Measurements from ENCODE around the gene SMIM13. TPM values are rescaled to one million over a fixed set of nuclear protein-coding genes. Genes with fewer than 3 reads are reported as not detected.
"Not testable (repeated sequence)": the region's sequence is repeated elsewhere in the genome, so short reads cannot be mapped to it uniquely, and the experiment has no call there.

Gene SMIM13
- polyA plus RNA-seq, 3 donors: 15.6 to 19.9 (median 17.2) TPM

- DNase-seq (ENCODE audit: extremely low read depth in 1 of 11, low read depth in 9 of 11, low spot score in 4 of 11): no peak
These were observed 17.5 kb downstream of the SMIM13 start, which contains the start of gene ERVFRD-1 for GRCh38 chr6:11110921-11111768. Gene ERVFRD-1, minus strand, starts transcription at chr6:11111725. Its CDS starts 6,415 bp downstream, at chr6:11105310.

DNA sequence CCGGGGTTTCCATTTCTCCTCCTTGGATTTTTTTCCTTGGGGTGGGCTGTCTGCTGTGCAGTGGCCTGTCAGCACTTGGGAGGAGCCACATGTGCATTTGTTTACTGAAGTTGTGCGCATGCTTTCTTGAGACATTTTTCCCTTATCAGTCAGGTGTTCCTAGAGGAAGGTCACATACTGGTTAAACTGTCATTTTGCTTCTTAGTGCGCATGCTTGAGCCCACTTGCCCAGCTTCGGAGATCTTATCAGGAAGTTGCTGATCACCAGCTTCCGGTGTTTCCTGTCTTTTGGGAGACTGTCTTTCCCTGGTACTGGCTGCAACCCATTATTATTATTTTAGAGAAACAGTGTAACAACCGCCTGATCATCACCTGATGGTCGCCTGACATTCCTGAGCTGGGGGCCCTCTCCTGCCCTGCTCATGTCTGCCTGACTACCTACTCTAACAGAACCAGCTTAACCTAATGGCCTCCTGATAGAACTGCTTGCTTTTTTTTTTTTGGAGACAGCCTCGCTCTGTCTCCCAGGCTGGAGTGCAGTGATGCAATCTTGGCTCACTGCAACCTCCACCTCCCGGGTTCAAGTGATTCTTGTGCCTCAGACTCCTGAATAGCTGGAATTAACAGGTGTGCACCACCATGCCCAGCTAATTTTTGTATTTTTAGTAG lies 18.3 kb downstream of the SMIM13 start:
- DNase-seq (ENCODE audit: extremely low read depth in 1 of 11, low read depth in 9 of 11, low spot score in 4 of 11): peak in 1 of 11 donors; percentile 14

DNA sequence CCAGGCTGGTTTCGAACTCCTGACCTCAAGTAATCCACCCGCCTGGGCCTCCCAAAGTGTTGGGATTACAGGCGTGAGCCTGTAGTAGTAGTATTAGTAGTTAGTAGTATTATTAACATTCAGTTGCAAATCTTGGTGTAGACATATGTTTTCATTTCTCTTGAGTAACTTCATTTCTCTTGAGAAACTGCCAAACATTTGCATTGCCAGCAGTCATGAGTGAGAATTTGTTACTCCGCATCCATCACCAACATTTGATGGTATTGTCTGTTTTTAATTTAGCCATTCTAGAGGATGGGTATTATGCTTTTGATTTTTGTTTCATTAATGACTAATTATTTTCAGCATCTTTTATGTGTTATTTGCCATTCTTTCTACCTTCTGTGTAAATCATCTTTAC lies 19.4 kb downstream of the SMIM13 start:
- no peak for DNase-seq (ENCODE audit: extremely low read depth in 1 of 11, low read depth in 9 of 11, low spot score in 4 of 11)

- not testable (repeated sequence) for DNase-seq (ENCODE audit: extremely low read depth in 1 of 11, low read depth in 9 of 11, low spot score in 4 of 11)
These were observed 22.3 kb downstream of the SMIM13 start for GRCh38 chr6:11115808-11116536.

- no peak for DNase-seq (ENCODE audit: extremely low read depth in 1 of 11, low read depth in 9 of 11, low spot score in 4 of 11)
These were observed 26.8 kb downstream of the SMIM13 start for GRCh38 chr6:11120271-11121005.

DNA sequence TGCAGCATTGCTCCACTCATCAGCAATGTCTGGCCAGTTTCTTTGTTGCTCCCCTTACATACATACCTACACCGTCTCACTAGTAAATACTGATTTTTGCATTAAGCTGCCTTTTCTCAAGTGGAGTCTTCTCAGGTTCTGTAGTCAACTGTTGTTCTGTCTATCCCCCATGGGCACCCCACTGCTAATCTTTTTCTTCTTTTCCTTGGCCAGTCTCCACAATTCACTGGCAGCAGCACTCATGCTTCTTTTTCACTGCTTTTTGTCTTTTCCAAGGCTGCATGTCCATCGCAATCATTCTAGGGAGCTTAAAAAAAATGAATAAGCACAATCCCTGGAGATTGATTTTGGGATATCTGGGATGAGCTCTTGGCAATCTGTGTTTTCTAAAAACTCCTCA lies 28.2 kb downstream of the SMIM13 start:
- no peak for DNase-seq (ENCODE audit: extremely low read depth in 1 of 11, low read depth in 9 of 11, low spot score in 4 of 11)

DNA sequence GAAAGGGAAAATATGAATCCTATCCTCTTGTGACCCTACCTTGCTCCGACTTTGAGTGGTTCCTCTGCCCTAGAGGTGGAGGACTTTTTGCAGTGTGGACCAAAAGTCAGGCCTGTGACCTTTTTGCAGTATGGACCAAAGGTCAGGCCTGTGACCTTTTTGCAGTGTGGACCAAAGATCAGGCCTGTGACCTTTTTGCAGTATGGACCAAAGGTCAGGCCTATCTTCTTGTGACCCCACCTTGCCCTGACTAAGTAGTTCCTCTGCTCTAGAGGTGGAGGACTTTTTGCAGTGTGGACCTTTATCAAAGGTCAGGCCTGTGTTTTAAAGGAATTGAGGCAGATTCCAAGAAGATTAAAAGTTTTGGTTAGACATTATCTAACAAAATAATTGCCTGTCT lies 28.7 kb downstream of the SMIM13 start:
- no peak for DNase-seq (ENCODE audit: extremely low read depth in 1 of 11, low read depth in 9 of 11, low spot score in 4 of 11)

- DNase-seq (ENCODE audit: extremely low read depth in 1 of 11, low read depth in 9 of 11, low spot score in 4 of 11): no peak
These were observed 30.3 kb downstream of the SMIM13 start for GRCh38 chr6:11123978-11124377.

DNA sequence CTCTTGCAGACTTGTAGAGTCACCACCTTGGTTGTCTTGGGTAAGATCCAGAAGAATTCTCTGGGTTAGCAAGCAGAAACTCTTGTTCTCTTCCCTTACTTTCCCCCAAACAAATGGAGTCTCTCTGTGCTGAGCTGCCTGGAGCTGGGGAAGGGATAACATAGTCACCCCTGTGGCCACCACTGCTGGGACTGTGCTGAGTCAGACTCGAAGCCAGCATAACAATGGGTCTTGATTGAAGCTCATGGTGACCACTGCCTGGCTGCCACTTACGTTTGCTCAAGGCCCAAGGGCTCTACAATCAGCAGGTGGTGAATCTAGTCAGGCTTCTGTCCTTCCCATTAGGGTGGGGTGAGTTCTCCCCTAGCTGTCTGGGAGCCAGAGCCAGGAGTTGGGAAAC lies 33.2 kb downstream of the SMIM13 start:
- no peak for DNase-seq (ENCODE audit: extremely low read depth in 1 of 11, low read depth in 9 of 11, low spot score in 4 of 11)

DNA sequence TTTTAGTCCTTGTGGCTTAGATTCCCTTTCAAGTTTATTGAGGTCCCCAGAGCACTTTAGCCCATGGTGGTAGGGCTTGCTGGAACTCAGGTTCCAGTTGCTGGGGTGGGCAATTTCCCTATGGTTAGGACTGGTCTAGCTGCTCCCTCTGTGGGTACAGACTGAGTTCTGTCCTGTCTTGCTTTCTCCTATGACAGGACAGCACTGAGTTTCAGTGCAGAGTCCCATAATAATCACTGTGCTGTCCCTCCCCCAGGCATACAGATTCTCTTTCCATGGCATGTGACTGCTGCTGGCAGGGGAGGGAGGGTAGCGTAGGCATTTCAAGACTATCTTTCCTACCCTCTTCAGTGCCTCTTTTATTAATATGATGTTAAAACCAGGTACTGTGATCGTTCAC lies 35.0 kb downstream of the SMIM13 start:
- no peak for DNase-seq (ENCODE audit: extremely low read depth in 1 of 11, low read depth in 9 of 11, low spot score in 4 of 11)

DNA sequence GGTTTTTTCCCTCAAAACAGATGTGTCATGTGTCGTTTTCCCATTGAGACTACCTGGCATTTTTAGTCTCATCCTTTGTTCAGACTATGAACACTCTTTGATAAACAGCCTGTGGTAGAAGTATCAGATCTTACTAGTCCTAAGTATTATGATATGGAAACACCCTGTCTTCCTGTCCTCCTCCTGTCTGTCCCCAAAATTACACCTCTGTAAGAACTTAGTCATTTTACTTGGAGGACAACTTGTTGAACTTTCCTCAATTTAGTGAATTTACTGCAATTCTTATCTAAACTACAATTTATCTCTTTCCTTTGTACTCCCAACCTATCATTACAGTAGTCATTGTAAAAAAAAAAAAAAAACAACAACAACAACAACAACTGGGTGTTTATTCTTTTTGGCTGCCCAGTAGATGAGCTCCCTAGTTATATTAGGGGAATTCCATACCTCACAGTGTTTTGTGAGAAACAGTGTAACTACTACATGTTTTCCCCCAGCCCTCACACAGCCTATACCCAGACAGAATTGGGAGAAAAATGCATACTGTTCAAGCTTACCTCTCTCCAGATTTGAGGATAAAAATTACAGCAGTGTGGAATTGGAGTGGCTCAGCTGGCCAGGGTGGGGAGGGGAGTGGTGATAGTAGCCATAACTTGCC lies 36.4 kb downstream of the SMIM13 start:
- DNase-seq (ENCODE audit: extremely low read depth in 1 of 11, low read depth in 9 of 11, low spot score in 4 of 11): no peak

- no peak for DNase-seq (ENCODE audit: extremely low read depth in 1 of 11, low read depth in 9 of 11, low spot score in 4 of 11)
These were observed 37.0 kb downstream of the SMIM13 start for GRCh38 chr6:11130605-11131004.

DNA sequence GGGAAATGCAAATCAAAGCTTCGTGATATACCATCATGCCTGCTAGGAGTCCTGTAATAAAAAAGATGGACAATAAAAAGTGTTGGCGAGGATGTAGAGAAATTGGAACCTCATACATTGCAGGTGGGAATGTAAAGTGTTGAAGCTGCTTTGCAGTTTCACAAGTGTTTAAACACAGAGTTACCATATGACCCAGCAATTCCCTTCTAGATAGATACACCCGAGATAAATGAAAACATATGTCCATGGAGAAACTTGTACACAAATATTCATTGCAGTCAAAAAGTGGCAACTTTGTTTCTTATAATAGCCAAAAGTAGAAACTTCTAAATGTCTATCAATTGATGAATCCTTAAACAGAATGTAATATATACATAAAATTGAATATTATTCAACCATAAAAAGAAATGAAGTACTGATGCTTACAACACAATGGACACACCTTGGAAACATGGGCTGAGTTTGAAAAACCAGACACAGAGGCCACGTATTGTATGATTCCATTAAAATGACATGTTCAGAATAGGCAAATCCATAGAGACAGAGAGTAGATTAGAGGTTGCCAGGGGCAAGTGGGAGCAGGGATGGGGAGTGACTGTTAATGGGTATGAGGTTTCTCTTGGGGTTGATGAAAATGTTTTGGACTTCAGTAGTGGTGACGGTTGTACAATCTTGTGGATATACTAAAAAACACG lies 38.7 kb downstream of the SMIM13 start:
- no peak for DNase-seq (ENCODE audit: extremely low read depth in 1 of 11, low read depth in 9 of 11, low spot score in 4 of 11)

GRCh38 chr6:11133281-11133680 lies 39.6 kb downstream of the SMIM13 start:
- no peak for DNase-seq (ENCODE audit: extremely low read depth in 1 of 11, low read depth in 9 of 11, low spot score in 4 of 11)

DNA sequence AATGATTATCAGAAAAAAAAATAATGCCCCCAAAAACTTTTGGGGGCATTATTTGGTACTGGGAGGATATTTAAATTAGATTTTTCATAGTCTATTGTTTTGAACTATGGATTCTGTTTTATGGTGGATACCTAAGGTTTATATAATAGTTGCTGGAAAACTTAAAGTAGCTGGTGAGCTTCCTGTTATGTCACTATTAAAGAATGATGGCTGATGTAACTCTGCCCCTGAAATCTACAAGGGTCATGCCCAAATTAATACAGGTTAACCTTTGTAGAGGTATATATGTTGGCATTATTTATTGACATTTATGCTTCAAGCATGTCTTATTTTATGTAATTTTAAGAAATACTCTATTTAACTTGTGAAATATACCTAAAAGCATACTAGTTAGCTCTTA lies 43.2 kb downstream of the SMIM13 start:
- no peak for DNase-seq (ENCODE audit: extremely low read depth in 1 of 11, low read depth in 9 of 11, low spot score in 4 of 11)

DNA sequence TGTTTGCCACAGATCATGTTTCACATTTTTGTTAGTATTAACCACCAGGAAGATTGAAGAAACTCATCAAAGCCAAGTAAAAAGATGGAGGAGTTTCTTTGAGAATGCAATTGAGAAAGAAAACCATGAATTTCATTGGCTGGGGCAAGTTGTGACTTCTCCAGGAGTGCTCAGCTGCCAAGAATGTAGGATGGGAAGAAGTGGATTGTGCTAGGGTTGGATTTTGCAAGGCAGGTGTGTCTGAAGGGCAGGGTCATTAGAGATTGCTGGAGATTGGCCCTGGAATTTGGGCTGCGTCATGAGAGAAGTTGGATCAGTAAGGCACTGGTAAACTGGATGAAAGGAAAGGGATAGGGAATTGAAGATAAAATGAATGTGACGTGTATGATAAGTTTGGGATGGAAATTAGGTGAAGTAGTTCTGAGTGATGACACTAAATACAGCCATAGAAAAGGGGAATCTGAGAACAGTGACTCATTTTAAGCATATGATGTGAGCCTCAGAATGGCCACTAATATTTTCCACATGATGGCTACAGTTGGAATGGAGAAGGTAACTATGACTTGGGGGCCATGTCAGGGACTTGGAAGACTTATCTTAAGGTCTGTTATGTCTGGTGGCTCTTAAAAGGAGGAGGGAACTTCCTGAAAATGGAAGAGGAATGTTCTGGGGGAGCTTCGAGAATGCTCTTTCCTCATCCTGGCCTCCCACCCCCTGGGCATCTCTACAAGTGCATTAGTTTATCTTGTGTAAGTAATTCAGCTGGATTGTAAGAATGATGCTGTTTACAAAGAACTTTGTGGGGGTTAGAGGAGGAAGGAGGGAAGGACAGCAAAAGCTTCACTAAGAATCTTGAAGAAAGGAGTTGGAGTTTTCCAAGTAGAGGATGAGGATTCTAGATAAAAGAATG lies 45.7 kb downstream of the SMIM13 start:
- no peak for DNase-seq (ENCODE audit: extremely low read depth in 1 of 11, low read depth in 9 of 11, low spot score in 4 of 11)

GRCh38 chr6:11140056-11140455 lies 46.4 kb downstream of the SMIM13 start:
- no peak for DNase-seq (ENCODE audit: extremely low read depth in 1 of 11, low read depth in 9 of 11, low spot score in 4 of 11)
